Measurements from ENCODE around the gene DCBLD1.

DCBLD1 gene

DNA sequence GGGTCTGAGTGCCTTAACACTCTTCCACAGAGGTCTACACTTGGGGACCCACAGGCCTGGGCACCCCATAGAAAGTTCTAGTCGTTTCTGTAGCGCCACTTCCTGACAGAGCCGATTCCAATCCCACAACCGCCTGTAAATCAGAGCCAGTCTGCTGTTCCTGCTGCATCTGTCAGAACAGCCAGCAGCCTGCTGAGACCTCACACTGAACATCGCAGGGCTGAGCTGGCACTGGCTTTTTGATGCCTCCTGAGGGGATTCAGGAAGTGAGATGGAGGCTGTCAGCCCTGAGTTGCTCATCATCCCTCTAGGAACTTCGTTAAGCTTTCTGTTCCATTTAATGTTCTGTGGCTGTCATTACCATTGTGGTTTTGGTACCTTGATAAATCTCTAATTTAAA, 48.9 kb downstream of the DCBLD1 start:
- DNase-seq (ENCODE audit: low read depth) = no peak

DNA sequence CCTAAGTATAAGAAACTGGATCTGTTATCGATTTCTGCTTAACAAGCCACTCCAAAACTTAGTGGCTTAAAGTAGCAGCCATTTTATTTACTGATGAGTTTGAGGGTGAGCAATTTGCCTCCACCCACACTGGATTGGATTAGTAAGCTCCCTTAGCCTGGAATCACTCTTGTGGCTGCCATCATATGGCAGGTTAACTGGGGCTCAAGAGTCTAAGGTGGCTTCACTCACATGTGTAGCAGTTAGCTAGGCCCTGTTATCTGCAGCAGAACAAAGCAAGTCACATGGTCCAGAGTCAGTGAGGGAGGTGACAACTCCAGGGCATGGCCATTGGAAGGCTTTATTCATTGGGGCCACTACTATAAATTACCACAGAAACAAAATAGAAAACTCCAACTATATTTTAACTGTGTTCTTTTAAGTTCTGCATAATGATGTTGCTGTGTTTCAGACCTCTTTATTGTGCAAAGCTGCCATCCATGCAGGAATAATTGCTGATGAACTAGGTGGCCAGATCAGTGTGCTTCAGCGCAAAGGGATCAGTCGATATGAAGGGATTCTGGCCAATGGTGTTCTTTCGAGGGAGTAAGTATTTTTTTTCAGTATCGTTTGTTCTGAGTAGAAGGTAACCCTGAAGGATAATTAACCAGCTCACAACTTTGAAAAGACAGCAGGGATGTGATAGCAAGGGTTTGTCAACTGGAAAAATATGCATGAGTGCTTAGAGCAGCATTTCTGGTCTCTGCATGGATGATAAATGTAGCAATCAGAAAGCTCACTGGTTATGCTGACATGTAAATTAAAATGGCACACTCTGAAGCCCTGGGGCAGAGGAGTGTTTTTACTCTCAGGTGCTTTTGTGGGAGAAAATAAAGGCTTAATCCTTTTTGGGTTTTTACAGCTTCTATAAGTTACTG, 49.6 kb downstream of the DCBLD1 start:
- no peak for DNase-seq (ENCODE audit: low read depth)

DNA sequence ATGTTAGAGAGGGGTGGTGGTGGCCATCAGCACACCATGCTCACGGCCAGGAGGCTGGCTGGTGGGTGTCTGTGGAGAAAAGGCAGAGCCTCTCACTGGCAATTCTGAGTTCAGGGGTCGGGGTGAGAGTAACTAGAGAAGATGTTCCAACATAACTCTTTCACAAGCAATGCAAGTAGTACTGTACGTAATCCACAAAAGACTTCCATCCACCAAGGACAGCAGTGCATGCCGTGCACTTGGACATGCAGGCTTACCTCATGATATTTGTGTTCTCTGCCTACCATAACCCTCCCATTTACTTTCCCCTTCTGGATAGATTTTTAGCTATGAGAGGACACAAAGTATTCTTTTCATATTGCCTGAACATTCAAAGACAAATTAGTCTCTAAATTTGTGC, 51.3 kb downstream of the DCBLD1 start:
- DNase-seq (ENCODE audit: low read depth) = no peak

DNA sequence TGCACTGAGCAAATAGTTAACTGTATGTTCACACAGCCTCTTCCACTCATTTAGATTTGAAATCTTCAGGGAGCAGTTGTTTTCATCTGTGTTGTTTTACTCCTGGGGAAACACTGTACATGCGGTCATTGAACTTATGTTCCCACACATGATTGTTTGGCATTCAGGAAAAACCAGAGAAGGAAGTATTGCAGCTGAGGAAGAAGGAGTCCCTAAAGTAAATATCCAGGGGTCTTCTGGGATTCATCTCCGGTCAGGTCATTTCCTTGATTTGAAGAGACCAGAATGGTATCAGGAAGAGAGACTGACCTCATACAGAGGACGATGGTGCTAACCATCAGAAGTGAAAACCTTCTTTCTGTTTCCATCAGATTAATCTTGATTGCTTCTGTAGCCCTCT, 52.5 kb downstream of the DCBLD1 start:
- no peak for DNase-seq (ENCODE audit: low read depth)

DNA sequence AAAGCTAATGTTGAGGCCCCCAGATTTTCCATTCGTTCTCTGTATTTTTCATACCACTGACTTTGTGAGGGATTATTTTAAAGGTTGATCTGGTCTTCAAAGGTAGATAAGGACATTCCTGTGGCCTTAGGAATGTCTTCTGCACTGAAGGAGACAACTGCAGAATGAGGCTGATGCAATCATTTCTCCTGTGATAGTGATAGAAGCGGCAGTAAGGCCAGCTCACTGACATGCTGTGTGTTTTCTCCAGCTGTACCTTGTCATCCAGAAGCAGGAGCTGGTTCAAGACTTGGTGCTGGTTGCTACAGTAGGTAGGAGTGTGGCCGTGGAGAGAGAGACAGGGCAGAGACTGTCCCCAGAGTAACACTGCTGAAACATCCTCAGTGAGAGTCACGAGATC, 53.8 kb downstream of the DCBLD1 start:
- no peak for DNase-seq (ENCODE audit: low read depth)

DNA sequence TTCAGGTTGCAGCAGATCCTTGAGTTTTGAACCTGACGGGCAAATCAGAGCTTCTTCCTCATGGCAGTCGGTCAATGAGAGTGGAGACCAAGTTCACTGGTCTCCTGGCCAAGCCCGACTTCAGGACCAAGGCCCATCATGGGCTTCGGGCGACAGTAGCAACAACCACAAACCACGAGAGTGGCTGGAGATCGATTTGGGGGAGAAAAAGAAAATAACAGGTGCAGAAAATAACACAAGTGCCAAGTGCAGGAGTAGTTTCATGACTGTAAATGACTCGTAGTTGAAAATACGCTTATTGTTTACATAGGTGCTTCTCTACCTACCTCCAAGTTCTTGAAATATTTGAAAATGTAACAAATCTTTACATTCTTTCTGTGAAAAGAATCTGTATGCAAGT, 56.1 kb downstream of the DCBLD1 start:
- DNase-seq (ENCODE audit: low read depth) = no peak

DNA sequence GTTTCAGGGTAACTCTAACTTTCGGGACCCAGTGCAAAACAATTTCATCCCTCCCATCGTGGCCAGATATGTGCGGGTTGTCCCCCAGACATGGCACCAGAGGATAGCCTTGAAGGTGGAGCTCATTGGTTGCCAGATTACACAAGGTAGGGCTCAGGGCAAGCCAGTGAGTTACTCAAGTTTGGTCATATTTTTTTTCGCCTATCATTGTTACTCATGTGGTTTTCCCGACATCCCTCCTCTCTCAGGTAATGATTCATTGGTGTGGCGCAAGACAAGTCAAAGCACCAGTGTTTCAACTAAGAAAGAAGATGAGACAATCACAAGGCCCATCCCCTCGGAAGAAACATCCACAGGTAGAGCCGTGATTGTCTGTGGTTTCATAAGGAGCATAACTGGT, 58.2 kb downstream of the DCBLD1 start:
- no peak for DNase-seq (ENCODE audit: low read depth)

DNA sequence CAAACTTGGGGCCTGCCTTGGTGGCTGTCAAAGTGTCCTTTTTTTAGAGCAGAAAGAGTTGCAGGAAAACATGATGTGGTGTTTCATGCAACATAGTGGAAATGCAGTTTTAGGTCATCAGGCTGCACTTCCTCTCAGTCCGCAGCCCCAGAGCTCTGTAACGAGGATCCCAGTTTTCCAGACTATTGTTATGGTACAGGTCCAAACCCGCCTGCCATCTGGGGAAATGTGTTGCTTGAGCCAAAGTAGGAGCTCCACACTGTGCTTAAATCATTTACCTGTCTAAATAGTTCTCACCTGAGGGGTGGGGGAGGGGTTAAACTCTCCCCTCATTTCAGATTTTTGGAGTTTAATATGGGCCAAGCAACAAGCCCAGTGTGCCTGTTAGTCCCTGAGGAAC, 60.0 kb downstream of the DCBLD1 start:
- DNase-seq (ENCODE audit: low read depth) = no peak

DNA sequence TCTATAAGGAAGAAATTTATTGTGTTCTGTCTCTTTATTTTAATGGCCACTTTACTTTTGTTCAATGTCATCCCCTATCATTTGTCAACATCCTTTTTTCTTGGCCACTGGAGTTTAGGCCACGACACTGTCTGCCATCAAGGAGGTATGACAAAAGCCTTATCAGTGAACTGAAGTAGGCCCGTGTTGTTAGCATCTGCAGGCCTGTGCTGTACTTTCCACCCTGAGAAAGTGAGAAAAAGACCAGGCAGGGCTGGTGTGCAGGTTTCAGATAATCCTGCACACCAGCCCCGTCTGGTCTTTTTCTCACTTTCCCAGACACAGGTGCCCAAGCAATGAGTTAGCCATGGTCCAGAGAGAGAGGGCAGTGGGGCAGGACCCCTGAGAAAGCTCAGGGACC, 62.2 kb downstream of the DCBLD1 start:
- no peak for DNase-seq (ENCODE audit: low read depth)

DNA sequence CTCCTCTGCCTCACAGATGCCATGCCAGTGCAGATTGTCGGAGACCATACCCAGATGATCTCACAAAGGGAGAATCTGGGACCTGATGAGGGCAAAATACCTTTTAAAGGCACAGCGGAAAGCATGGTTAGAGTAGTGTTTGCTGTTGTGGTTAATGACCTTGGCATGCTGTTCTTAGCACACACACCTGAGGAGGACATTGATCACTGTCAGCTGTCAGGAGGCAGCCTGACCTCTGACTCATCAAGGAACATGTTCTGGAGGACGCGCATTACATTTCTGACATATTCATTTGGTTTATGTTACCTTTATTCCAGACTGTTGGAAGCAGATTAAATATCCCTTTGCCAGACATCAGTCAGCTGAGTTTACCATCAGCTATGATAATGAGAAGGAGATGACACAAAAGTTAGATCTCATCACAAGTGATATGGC, 62.7 kb downstream of the DCBLD1 start:
- no peak for DNase-seq (ENCODE audit: low read depth)

DNA sequence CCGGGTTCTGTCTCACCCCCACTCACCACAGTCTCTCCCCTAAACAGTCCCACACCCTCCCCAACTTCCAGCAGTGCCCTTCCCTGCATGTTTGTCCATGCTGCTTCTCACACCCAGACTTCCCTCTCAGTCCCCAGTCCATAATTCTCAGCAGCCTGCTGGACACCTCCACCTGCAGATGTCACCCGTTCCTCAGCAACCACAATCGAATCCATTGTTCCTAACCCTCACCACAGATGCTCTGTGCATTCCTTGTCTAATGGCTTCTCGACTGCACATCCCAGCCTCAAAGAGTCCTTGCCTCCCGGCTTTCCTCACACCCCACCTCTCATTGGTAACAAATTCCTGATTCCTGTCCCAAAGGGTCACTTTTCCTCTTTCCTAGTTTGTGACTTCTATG, 64.2 kb downstream of the DCBLD1 start:
- DNase-seq (ENCODE audit: low read depth) = no peak

DNA sequence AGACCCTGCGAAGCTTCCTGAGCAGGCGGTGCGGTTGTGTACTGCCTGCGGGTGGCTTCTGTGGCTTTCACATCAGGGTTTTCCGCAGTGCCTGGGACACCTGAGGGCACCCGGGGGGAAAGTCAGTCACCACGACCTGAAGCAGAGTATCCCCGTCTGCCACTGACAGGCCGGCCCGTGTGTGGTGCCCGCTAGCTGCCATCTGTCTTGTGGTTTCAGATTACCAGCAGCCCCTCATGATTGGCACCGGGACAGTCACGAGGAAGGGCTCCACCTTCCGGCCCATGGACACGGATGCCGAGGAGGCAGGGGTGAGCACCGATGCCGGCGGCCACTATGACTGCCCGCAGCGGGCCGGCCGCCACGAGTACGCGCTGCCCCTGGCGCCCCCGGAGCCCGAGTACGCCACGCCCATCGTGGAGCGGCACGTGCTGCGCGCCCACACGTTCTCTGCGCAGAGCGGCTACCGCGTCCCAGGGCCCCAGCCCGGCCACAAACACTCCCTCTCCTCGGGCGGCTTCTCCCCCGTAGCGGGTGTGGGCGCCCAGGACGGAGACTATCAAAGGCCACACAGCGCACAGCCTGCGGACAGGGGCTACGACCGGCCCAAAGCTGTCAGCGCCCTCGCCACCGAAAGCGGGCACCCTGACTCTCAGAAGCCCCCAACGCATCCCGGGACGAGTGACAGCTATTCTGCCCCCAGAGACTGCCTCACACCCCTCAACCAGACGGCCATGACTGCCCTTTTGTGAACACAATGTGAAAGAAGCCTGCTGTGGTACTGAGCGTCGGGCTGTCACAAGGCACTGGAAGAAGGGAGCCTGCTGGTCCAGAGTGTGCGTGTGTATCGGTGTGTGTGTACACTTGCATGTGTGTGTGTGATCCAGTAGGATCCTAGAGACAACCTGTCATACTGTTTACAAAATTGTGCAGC, 65.5 kb downstream of the DCBLD1 start:
- peak; percentile 11 for DNase-seq (ENCODE audit: low read depth)

DNA sequence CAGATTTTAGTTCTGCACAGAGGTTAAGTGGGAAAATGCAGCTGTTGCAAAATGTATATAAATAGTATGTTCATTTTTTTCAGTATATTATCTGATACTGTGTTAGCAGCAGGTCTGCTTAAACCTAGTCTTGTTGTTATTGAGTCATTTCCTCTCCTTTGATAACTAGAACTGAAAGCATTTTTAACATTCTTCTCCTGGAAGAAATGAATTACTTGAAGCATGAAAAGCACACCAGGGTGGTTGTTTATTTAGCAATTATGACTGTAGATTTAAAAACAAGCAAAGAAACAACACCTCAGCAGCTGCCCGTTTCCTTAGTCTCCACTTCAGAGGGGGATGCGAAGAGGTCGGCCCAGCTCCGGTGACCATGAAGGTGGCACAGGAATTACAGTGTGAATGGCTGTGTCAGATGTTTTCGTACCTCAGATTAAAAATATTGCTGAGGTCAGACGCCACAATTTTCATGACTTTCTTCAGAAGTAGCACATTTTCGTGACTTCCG, 66.4 kb downstream of the DCBLD1 start:
- DNase-seq (ENCODE audit: low read depth) = no peak

DNA sequence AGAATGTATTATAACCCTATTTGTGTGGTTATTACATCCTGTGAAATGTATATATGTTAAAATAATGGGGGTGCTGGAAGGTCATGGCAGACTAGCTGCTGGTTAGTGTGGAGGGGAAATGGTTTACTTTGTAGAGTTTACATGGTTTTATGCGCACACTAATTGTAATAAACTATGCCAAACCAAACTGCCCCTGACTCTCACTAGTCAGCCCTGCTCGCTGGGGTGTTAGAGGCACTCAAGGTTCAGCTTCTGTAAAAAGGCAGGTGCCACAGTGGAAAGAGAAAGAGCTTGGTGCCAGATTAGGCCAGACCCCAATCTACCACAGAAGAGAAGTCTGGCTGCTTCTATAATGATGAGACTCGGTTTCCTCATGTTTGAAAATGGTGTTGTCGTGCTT, 67.1 kb downstream of the DCBLD1 start:
- DNase-seq (ENCODE audit: low read depth) = no peak

DNA sequence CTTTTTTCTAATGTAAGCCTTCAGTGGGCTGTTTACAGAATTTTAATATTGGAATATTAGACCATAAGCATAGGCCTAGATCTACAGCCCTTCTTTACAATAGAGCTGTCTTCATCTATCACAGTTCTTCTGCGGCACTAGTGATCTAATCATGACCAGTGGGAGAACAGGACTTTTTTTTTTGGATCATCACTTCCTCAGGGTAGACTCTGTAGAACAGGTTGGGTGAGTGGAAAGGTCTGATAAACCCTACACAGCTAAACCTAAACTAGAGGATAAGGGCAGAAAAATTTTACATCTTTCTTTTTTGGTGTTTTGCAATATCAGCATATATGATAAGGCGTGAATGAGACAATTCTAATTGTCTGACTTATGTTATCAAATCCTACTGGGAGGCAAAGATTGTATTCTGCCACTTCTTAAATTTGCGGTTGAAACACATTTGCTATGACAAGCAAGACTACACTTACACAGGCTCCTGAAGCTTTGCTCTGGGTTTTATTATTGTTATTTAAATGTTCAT, 67.7 kb downstream of the DCBLD1 start:
- DNase-seq (ENCODE audit: low read depth) = no peak

DNA sequence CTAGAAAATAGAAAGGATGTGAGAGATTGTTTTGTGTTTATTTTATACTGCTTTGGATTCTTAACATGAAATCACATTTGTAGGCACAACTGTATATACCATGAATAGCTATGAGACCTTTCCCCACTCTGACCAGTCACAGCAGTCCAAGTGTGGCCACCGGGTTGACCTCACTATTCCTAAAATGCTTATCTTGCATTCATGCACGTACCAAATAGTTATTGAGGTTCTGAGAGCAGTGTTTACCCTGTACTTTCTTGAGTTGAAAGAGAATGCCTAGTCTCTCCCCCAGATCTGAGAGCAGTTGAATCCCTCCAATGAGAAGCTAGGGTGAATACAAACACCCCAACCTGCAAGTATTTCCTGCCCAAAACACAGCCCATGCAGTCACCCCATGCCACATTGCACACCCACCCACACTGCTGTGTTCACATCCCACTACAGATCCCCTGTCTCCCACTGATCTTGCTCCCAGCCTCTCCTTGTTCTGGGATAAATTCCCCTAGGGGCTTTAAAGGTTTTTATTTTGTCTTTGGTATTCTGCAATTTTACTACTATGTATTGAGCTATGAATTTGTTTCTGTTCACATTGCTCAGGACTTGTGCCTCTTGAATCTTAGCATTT, 68.3 kb downstream of the DCBLD1 start:
- DNase-seq (ENCODE audit: low read depth) = no peak

DNA sequence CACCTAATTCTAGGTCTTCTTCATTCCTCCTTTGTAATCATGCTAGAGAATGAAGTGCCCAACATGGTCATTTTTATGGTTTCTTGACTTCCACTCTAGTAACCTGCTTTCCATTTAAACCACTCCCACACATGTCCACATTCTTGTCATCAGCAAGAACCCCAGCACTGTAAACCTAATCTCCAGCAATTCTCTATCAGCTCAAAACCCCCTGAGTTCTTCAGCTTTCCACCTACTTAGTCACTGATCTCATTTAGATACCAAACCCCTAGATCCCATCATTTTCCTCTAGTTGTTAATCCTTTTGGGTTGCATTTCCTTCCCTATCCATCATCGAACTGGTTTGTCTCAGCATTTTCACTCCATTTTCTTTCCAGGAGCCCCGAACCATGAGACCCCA, 70.1 kb downstream of the DCBLD1 start:
- DNase-seq (ENCODE audit: low read depth) = no peak

DNA sequence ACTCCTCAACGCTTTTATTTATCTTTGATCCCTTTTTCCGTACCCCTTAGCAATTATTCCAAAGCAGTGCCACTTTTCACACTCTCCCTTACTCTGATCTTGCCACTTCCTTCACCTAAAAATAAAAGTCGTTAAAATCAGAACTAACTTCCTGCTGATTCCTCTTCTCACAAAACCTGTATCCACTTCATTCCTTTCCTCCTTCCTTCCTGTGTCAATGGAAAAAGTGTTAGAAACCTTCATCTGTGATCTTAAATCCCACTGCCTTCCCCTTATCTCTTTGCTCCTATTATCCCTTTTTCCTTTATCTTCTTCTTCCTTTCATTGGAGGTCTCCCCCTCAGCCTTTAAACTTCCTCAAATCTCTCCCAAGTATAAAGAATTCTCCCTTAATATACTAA, 70.7 kb downstream of the DCBLD1 start:
- DNase-seq (ENCODE audit: low read depth) = no peak

DNA sequence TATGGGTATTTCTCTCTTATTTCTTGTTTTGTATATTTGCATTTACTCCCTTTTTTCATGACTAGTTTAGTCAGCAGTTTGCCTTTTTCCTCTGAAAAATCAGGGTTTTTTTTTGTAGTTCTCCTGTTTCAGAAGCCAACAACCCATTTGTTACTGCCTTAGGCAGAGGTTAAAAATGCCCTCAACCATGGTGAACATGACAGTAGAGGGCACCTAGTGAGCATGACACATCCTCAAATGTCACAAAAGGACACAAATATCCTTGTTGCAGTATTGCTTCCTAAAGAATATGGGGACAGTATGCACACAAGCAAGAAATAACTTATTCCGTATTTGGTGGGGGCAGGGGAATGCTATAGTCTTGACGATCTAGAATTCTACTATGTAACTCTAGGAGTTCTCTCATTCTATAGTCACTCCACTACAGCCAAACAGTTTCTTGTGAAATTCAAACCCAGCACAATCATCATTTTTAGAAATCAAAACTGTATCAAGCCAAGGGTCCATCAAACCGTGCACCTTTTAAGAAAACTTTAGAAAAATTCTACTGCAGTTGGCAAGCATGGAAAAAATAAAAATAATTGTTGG, 72.9 kb downstream of the DCBLD1 start:
- no peak for DNase-seq (ENCODE audit: low read depth)

DNA sequence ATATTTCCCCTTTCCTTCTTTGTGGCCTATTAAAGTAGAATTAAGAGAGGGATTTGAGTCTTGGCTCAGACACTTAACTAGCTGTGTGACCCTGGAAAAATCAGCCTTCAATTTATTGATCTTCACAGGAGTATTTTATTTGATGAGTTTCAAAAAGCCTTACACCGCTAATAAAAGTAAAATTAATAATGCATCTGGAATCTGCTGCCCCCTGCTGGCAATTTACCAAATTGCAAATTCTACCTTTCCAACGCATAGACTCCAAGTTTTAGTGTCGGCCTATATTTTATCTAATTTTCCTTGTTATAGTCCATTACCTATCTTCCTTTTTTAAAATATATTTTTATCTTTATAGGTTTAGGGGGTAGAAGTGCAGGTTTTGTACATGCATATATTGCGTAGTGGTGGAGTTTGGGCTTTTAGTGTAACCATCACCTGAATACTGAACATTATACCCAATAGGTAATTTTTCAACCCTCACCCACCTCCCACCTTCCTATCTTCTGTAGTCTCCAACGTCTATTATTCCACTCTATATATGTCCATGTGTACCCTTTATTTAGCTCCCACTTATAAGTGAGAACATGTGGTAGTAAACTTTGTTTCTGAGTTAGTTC, 73.5 kb downstream of the DCBLD1 start:
- peak; percentile 33 for DNase-seq (ENCODE audit: low read depth)

DNA sequence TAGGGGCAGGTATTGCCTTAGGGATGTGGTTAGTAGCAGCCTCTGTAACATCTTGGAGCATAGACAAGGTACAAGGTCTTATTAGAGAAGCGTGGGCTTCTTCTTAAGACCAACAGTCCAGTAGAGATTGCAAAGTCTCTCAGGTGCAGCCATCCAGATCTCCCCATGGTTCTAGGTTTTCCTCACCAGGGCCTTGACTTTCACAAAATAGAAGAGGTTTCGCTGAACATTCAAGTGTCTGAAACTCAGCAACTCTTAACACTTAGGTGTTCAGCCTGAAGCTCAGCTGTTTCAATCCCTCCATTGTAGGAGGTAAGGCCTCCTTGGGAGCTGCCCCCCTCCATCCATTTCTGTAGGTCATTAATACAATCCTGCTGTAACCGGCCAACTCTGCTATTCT, 75.5 kb downstream of the DCBLD1 start:
- no peak for DNase-seq (ENCODE audit: low read depth)
